ENCODE results near the gene SLC25A34. TPM values are rescaled to one million over a fixed set of nuclear protein-coding genes. Genes with fewer than 3 reads are reported as not detected.

SLC25A34 gene
- total RNA-seq, 1 donor from 2014 or later: 3.0 TPM

GRCh38 chr1:15777909-15778707 lies 42.0 kb downstream of the SLC25A34 start:
- peaks cover 35% of the 10 kb centered on the region for H3K36me3 ChIP-seq
- no peak overlapping the region for H3K4me3 ChIP-seq
- no peaks in the 10 kb centered on the region for H3K9me3 ChIP-seq
- no peaks in the 10 kb centered on the region for H3K4me1 ChIP-seq
- DNase-seq (no peak), ATAC-seq (peak; percentile 7)
- intact Hi-C loops (cut with DNase I): no loop called here
- no peak for TF ChIP-seq CTCF (IDR thresholded peaks at IDR 0.05)
- no peak overlapping the region for H3K27ac ChIP-seq
- H3K27me3 ChIP-seq: no peaks in the 10 kb centered on the region

GRCh38 chr1:15785683-15786082 lies 49.6 kb downstream of the SLC25A34 start:
- Histone ChIP-seq H3K9me3 (no peaks in the 10 kb centered on the region), H3K4me1 (no peaks in the 10 kb centered on the region), H3K36me3 (peaks cover 12% of the 10 kb centered on the region), H3K27me3 (no peaks in the 10 kb centered on the region), H3K4me3 (no peak overlapping the region), H3K27ac (no peak overlapping the region)
- DNase-seq (no peak), ATAC-seq (no peak)
- intact Hi-C loops (cut with DNase I): no loop called here
- TF ChIP-seq CTCF (IDR thresholded peaks at IDR 0.05): no peak

GRCh38 chr1:15786581-15786980 lies 50.5 kb downstream of the SLC25A34 start:
- H3K4me1 ChIP-seq: no peaks in the 10 kb centered on the region
- no peak for DNase-seq
- H3K27ac ChIP-seq: no peak overlapping the region
- H3K4me3 ChIP-seq: no peak overlapping the region
- TF ChIP-seq CTCF (IDR thresholded peaks at IDR 0.05): no peak
- no peaks in the 10 kb centered on the region for H3K27me3 ChIP-seq
- intact Hi-C loops (cut with DNase I): no loop called here
- H3K9me3 ChIP-seq: no peaks in the 10 kb centered on the region
- peaks cover 6% of the 10 kb centered on the region for H3K36me3 ChIP-seq
- peak; percentile 40 for ATAC-seq

GRCh38 chr1:15788624-15789301 lies 52.7 kb downstream of the SLC25A34 start:
- Histone ChIP-seq H3K4me1 (no peaks in the 10 kb centered on the region), H3K9me3 (no peaks in the 10 kb centered on the region), H3K27me3 (no peaks in the 10 kb centered on the region), H3K27ac (no peak overlapping the region), H3K4me3 (no peak overlapping the region), H3K36me3 (no peaks in the 10 kb centered on the region)
- intact Hi-C loops (cut with DNase I): no loop called here
- peak; percentile 65 for ATAC-seq
- TF ChIP-seq CTCF (IDR thresholded peaks at IDR 0.05): no peak
- no peak for DNase-seq

Other genes starting within 250 kb of the SLC25A34 start
- gene CASP9, start 212.0 kb upstream of the SLC25A34 start, total RNA-seq: 11.7 TPM
- gene DNAJC16, start 209.4 kb upstream of the SLC25A34 start, total RNA-seq: 23.5 TPM
- not detected for gene AGMAT, start 151.2 kb upstream of the SLC25A34 start, total RNA-seq
- gene DDI2, start 118.8 kb upstream of the SLC25A34 start, total RNA-seq: 40.9 TPM
- gene PLEKHM2, start 51.9 kb upstream of the SLC25A34 start, total RNA-seq: 90.9 TPM
- gene TMEM82, start 6.2 kb downstream of the SLC25A34 start, total RNA-seq: not detected
- 39.0 TPM for gene FBLIM1, start 22.5 kb downstream of the SLC25A34 start, total RNA-seq
- gene UQCRHL, start 71.4 kb downstream of the SLC25A34 start, total RNA-seq: 0.93 TPM
- 53.1 TPM for gene SPEN, start 111.4 kb downstream of the SLC25A34 start, total RNA-seq
- gene ZBTB17, start 239.8 kb downstream of the SLC25A34 start, total RNA-seq: 42.3 TPM

Measured in upper lobe of right lung (tissue), 1 donor.